Esophagus squamous epithelium (tissue), 5 donors: ENCODE results near the gene RPL3. TPM values are rescaled to one million over a fixed set of nuclear protein-coding genes. Genes with fewer than 3 reads are reported as not detected.
"Not testable (repeated sequence)": the region's sequence is repeated elsewhere in the genome, so short reads cannot be mapped to it uniquely, and the experiment has no call there.

Experiments
- DNase-seq: peaks from one replicate; lab custom pipeline; 2025; lab: John Stamatoyannopoulos, UW
- H3K27ac ChIP-seq, 4 donors: fragments of 200-600 bp; sonication (generic); one replicate each; pipeline ENCODE4 v1.5.1; 2016 to 2019; ENCODE audit warnings: mild to moderate bottlenecking in 1 of 4
- H3K27me3 ChIP-seq, 4 donors: fragments of 200-600 bp; sonication (generic); 1 replicate in 3 of 4; 2 replicates in 1 of 4; pipeline versions ENCODE4 v1.5.1 to v1.6.0; 2017 to 2021; ENCODE audit warnings: antibody characterized with exemption in 1 of 4
- H3K36me3 ChIP-seq, 3 donors: fragments of 200-600 bp; sonication (generic); one replicate each; pipeline ENCODE4 v1.5.1; 2016 to 2019
- H3K4me1 ChIP-seq, 3 donors: fragments of 200-600 bp; sonication (generic); one replicate each; pipeline ENCODE4 v1.5.1; 2017 to 2019
- H3K4me3 ChIP-seq, 4 donors: fragments of 200-600 bp; sonication (generic); 1 replicate in 3 of 4; 2 replicates in 1 of 4; pipeline ENCODE4 v1.5.1; 2016 to 2019; ENCODE audit warnings: mild to moderate bottlenecking in 2 of 4, moderate library complexity in 1 of 4
- H3K9me3 ChIP-seq, 3 donors: fragments of 200-600 bp; sonication (generic); one replicate each; pipeline ENCODE4 v1.5.1; 2016 to 2019
- CTCF ChIP-seq, 6 experiments: fragments of 450-650 bp in 4 of 6; fragments of 200-600 bp in 2 of 6; sonication (generic) in 2 of 6; IDR thresholded peaks; one replicate each; pipeline ENCODE4 v1.5.1; 2016 to 2019; ENCODE audit warnings: antibody characterized with exemption in 6 of 6, mild to moderate bottlenecking in 4 of 6, moderate library complexity in 4 of 6
- POLR2A ChIP-seq, 4 donors: fragments of 450-650 bp; IDR thresholded peaks; one replicate each; pipeline ENCODE4 v1.6.1; 2017; ENCODE audit warnings: antibody characterized with exemption in 4 of 4, mild to moderate bottlenecking in 4 of 4, moderate library complexity in 3 of 4
- WGBS, 2 donors: methylation state at CpG; one replicate each; pipeline ENCODE4 v1.1.5; 2018; 5-methylcytosine and 5-hydroxymethylcytosine counted together
- intact Hi-C: fragments of 100-400 bp; cut with DNase I; formaldehyde crosslinking; loops from one replicate; pipeline ENCODE4 v1.15.0; 2022
- total RNA-seq, 4 donors: library from RNA; depleted of rRNA; stranded (reverse); fragments of >200 nt; gene quantifications; one replicate each; pipeline ENCODE4 v1.1.0, GENCODE V29; 2016
- donor health status: DM: yes; HTN: yes; CAD: no.

Gene RPL3
- total RNA-seq, 4 donors from 2014 or later = 1,469 to 2,891 (median 2,008) TPM

- H3K4me3 ChIP-seq = no peak overlapping the region
- 70 to 89% methylated on average over 2 to 5 of the region's 7 CpGs for WGBS, 2 donors
- peaks cover 43 to 83% (median 43%) of the 10 kb centered on the region in 3 donors for H3K4me1 ChIP-seq
- DNase-seq = no peak
- TF ChIP-seq CTCF (IDR thresholded peaks at IDR 0.05) (no peak), POLR2A (IDR thresholded peaks at IDR 0.05) (no peak)
- H3K27me3 ChIP-seq = no peaks in the 10 kb centered on the region
- intact Hi-C loops = no loop called here
- peaks cover 0 to 10% (median 5%) of the 10 kb centered on the region in 3 donors for H3K36me3 ChIP-seq
- H3K9me3 ChIP-seq = no peaks in the 10 kb centered on the region
- peak overlapping the region in 3 of 4 donors; percentile 85 to 91 (median 91) for H3K27ac ChIP-seq
Measured at GRCh38 chr22:39361496-39361895, 42.1 kb upstream of the RPL3 start.

GRCh38 chr22:39360674-39361413 lies 41.4 kb upstream of the RPL3 start:
- peak overlapping the region; percentile 80 to 91 (median 88) for H3K27ac ChIP-seq
- WGBS, 2 donors = 51 to 54% methylated on average over 10 to 14 of the region's 14 CpGs
- no peaks in the 10 kb centered on the region for H3K9me3 ChIP-seq
- no peak for DNase-seq
- TF ChIP-seq CTCF (IDR thresholded peaks at IDR 0.05) (no peak), POLR2A (IDR thresholded peaks at IDR 0.05) (no peak)
- peaks cover 43 to 90% (median 43%) of the 10 kb centered on the region in 3 donors for H3K4me1 ChIP-seq
- H3K27me3 ChIP-seq = no peaks in the 10 kb centered on the region
- H3K4me3 ChIP-seq = no peak overlapping the region
- intact Hi-C loops = no loop called here
- peaks cover 0 to 9% (median 5%) of the 10 kb centered on the region in 3 donors for H3K36me3 ChIP-seq

- no peak for DNase-seq
- 76 to 87% methylated on average over 9 to 11 of the region's 18 CpGs for WGBS, 2 donors
- intact Hi-C loops = no loop called here
- peaks cover 43 to 92% (median 43%) of the 10 kb centered on the region in 3 donors for H3K4me1 ChIP-seq
- TF ChIP-seq CTCF (IDR thresholded peaks at IDR 0.05) (no peak), POLR2A (IDR thresholded peaks at IDR 0.05) (no peak)
- H3K27ac ChIP-seq = peak overlapping the region; percentile 80 to 91 (median 88)
- no peaks in the 10 kb centered on the region for H3K27me3 ChIP-seq
- no peak overlapping the region for H3K4me3 ChIP-seq
- peaks cover 0 to 9% (median 5%) of the 10 kb centered on the region in 3 donors for H3K36me3 ChIP-seq
- no peaks in the 10 kb centered on the region for H3K9me3 ChIP-seq
Measured at GRCh38 chr22:39360242-39360641, 40.8 kb upstream of the RPL3 start.

GRCh38 chr22:39359659-39360195 lies 40.3 kb upstream of the RPL3 start:
- peaks cover 43 to 92% (median 43%) of the 10 kb centered on the region in 3 donors for H3K4me1 ChIP-seq

GRCh38 chr22:39358197-39358596 lies 38.8 kb upstream of the RPL3 start:
- DNase-seq, H3K27ac ChIP-seq, H3K4me3 ChIP-seq, H3K27me3 ChIP-seq, intact Hi-C loops, H3K9me3 ChIP-seq, H3K36me3 ChIP-seq: not testable (repeated sequence)
- H3K4me1 ChIP-seq = peaks cover 29 to 92% (median 30%) of the 10 kb centered on the region in 3 donors
- 74% methylated on average over 15 of the region's 17 CpGs; no CpG with 5 or more reads in 1 of the 2 donors for WGBS, 2 donors

More at GRCh38 chr22:39359659-39360195, 40.3 kb upstream of the RPL3 start:
- no peak for DNase-seq
- Histone ChIP-seq H3K27me3 (no peaks in the 10 kb centered on the region), H3K4me3 (no peak overlapping the region), H3K9me3 (no peaks in the 10 kb centered on the region), H3K36me3 (peaks cover 0 to 9% (median 5%) of the 10 kb centered on the region in 3 donors), H3K27ac (peak overlapping the region in 3 of 4 donors; percentile 85 to 91 (median 91))
- TF ChIP-seq POLR2A (IDR thresholded peaks at IDR 0.05) (no peak), CTCF (IDR thresholded peaks at IDR 0.05) (no peak)
- intact Hi-C loops = no loop called here
- WGBS, 2 donors = 73 to 85% methylated on average over 9 of the region's 9 CpGs

GRCh38 chr22:39357110-39358108 lies 38.0 kb upstream of the RPL3 start:
- intact Hi-C loops, H3K36me3 ChIP-seq, H3K4me3 ChIP-seq, H3K9me3 ChIP-seq, DNase-seq, H3K27me3 ChIP-seq: not testable (repeated sequence)
- peaks cover 21 to 92% (median 22%) of the 10 kb centered on the region in 3 donors for H3K4me1 ChIP-seq
- WGBS, 2 donors = 70 to 80% methylated on average over 2 to 6 of the region's 53 CpGs
- H3K27ac ChIP-seq = peak overlapping the region; percentile 11 to 83 (median 80)
